ENCODE data around the gene KRTAP24-1. TPM values are rescaled to one million over a fixed set of nuclear protein-coding genes. Genes with fewer than 3 reads are reported as not detected.

The KRTAP24-1 gene
- total RNA-seq, 1 experiment from 2014 or later, result not detected

- no peaks in the 10 kb centered on the region for H3K27me3 Mint-ChIP-seq (ENCODE audit: insufficient read depth, unreplicated experiment)
- intact Hi-C loops (cut with micrococcal nuclease), result no loop called here
- ChIA-PET CTCF (no interaction called here), POLR2A (interaction anchor here (0.7 kb wide), 1 partner anchor 799 kb away, joined by 3 read pairs; no protein-coding TSS in a partner anchor)
- no peaks in the 10 kb centered on the region for H3K36me3 Mint-ChIP-seq (ENCODE audit: insufficient read depth, unreplicated experiment)
- no peaks in the 10 kb centered on the region for H3K9me3 Mint-ChIP-seq (ENCODE audit: unreplicated experiment)
- no TSS peak for BruUV-seq (replicated peaks)
- H3K4me1 Mint-ChIP-seq (ENCODE audit: insufficient read depth, unreplicated experiment), result no peaks in the 10 kb centered on the region
- no peak for DNase-seq (ENCODE audit: unreplicated experiment)
- H3K4me3 Mint-ChIP-seq (ENCODE audit: unreplicated experiment), result no peak overlapping the region
- no peak overlapping the region for H3K27ac Mint-ChIP-seq (ENCODE audit: low read depth, unreplicated experiment)
- no peak for TF ChIP-seq CTCF (IDR thresholded peaks at IDR 0.05; ENCODE audit: unreplicated experiment)
Measured at GRCh38 chr21:30249936-30250335, 32.8 kb downstream of the KRTAP24-1 start.

- no peak for DNase-seq (ENCODE audit: unreplicated experiment)
- intact Hi-C loops (cut with micrococcal nuclease), result no loop called here
- POLR2A ChIA-PET, result no interaction called here
- no peaks in the 10 kb centered on the region for H3K9me3 Mint-ChIP-seq (ENCODE audit: unreplicated experiment)
- no peak overlapping the region for H3K27ac Mint-ChIP-seq (ENCODE audit: low read depth, unreplicated experiment)
- H3K4me3 Mint-ChIP-seq (ENCODE audit: unreplicated experiment), result no peak overlapping the region
- no peaks in the 10 kb centered on the region for H3K36me3 Mint-ChIP-seq (ENCODE audit: insufficient read depth, unreplicated experiment)
- H3K27me3 Mint-ChIP-seq (ENCODE audit: insufficient read depth, unreplicated experiment), result no peaks in the 10 kb centered on the region
- no peaks in the 10 kb centered on the region for H3K4me1 Mint-ChIP-seq (ENCODE audit: insufficient read depth, unreplicated experiment)
- no TSS peak for BruUV-seq (replicated peaks)
- TF ChIP-seq CTCF (IDR thresholded peaks at IDR 0.05; ENCODE audit: unreplicated experiment), result no peak
- CTCF ChIA-PET, result no interaction called here
Measured at GRCh38 chr21:30248844-30249243, 33.9 kb downstream of the KRTAP24-1 start.

GRCh38 chr21:30245061-30245460 lies 37.7 kb downstream of the KRTAP24-1 start:
- ChIA-PET POLR2A (no interaction called here), CTCF (interaction anchor here (1.2 to 3.3 kb wide), 2 partner anchors 12 to 50 kb away, joined by 3 to 14 read pairs; no protein-coding TSS in a partner anchor)
- H3K27me3 Mint-ChIP-seq (ENCODE audit: insufficient read depth, unreplicated experiment), result no peaks in the 10 kb centered on the region
- DNase-seq (ENCODE audit: unreplicated experiment), result no peak
- H3K9me3 Mint-ChIP-seq (ENCODE audit: unreplicated experiment), result no peaks in the 10 kb centered on the region
- BruUV-seq (replicated peaks), result no TSS peak
- H3K4me1 Mint-ChIP-seq (ENCODE audit: insufficient read depth, unreplicated experiment), result no peaks in the 10 kb centered on the region
- H3K4me3 Mint-ChIP-seq (ENCODE audit: unreplicated experiment), result no peak overlapping the region
- no peak for TF ChIP-seq CTCF (IDR thresholded peaks at IDR 0.05; ENCODE audit: unreplicated experiment)
- no peak overlapping the region for H3K27ac Mint-ChIP-seq (ENCODE audit: low read depth, unreplicated experiment)
- intact Hi-C loops (cut with micrococcal nuclease), result no loop called here
- no peaks in the 10 kb centered on the region for H3K36me3 Mint-ChIP-seq (ENCODE audit: insufficient read depth, unreplicated experiment)

- ChIA-PET CTCF (interaction anchor here (0.6 to 3.3 kb wide), 3 partner anchors 14 to 49 kb away, joined by 3 to 14 read pairs (median 3); no protein-coding TSS in a partner anchor), POLR2A (no interaction called here)
- no peak for DNase-seq (ENCODE audit: unreplicated experiment)
- intact Hi-C loops (cut with micrococcal nuclease), result no loop called here
- no peak overlapping the region for H3K4me3 Mint-ChIP-seq (ENCODE audit: unreplicated experiment)
- H3K27me3 Mint-ChIP-seq (ENCODE audit: insufficient read depth, unreplicated experiment), result no peaks in the 10 kb centered on the region
- no peaks in the 10 kb centered on the region for H3K4me1 Mint-ChIP-seq (ENCODE audit: insufficient read depth, unreplicated experiment)
- H3K27ac Mint-ChIP-seq (ENCODE audit: low read depth, unreplicated experiment), result no peak overlapping the region
- no TSS peak for BruUV-seq (replicated peaks)
- no peaks in the 10 kb centered on the region for H3K9me3 Mint-ChIP-seq (ENCODE audit: unreplicated experiment)
- no peaks in the 10 kb centered on the region for H3K36me3 Mint-ChIP-seq (ENCODE audit: insufficient read depth, unreplicated experiment)
- no peak for TF ChIP-seq CTCF (IDR thresholded peaks at IDR 0.05; ENCODE audit: unreplicated experiment)
Measured at GRCh38 chr21:30243691-30244090, 39.1 kb downstream of the KRTAP24-1 start.
